Globus pallidus (tissue), 1 donor: ENCODE measurements around the gene TNP1.

Experiments
- DNase-seq: peaks from one replicate; pipeline ENCODE4 v3.0.0-alpha.2; 2015; ENCODE audit warnings: low spot score

The TNP1 gene, protein sequence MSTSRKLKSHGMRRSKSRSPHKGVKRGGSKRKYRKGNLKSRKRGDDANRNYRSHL

DNA sequence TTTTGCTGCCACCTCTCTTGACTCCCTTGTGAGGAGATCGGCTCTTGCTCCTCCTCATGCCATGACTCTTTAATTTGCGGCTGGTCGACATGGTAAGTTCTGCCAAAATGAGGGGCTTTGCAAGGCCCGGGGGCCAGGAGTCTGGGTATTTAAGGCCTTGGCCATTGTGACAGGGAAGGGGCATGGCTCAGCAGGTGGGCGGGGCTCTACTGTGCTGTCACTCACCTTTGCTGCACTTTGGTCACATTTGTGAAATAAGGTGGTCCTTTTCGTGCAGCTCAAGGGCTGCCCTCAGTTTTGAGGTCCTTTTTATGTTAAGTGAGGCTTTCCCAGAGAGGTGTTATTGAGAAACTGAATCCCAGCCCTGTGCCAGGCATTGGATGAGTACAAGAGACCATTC lies at the start of gene TNP1:
TSS of gene TNP1 (minus strand) at position 121 of the 400 bp plus-strand sequence. CDS start at position 91, 30 bp downstream.
- DNase-seq = no peak

DNA sequence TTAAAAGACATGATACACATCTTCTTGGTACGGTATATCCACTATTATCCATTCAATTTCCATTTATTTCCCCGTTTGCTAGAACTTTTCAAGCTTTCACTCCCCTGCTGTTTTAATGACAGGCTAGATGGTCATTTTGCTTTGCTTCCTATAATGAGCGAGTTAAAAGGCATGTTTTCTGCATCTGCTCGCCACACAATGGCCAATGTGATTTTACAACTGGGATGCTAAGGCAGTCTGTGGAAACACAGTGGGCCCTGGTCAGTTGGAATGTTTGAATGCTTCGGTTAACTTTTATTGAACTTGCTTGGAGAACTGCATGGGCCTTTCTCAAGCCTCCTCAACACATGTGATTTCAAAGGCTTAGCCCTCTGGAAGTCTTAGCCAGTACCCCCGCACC lies 48.4 kb upstream of the TNP1 start:
- no peak for DNase-seq

DNA sequence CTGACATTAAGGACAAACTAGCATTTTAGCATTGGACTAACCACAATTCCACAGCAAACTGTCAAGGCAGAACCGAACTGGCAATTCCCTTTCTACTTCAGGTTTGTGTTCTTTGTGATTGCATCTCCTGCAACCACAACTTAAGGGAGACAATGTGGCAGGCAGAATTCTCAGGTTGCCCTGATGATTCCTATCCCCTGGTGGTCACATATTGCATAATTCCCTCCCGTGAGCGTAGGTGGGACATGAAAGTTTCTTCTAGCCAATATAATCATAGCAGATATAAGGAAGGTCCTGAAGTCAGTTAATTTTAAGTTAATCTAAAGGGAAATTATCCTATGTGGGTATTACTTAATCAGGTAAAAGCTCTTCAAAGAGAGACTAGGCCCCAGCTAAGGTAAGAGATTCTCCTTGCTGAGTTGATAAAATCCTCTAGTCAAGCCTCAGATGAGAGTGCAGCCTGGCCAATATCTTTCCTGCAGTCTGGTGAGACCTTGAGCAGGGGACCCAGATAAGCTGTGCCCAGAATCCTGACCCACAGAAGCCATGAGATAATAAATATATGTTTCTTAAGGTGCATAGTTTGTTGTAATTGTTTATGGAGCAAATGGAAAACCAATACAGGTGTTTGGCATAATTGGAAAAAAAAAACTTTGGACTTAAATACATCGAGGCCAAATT lies 45.9 kb upstream of the TNP1 start:
- DNase-seq = no peak

DNA sequence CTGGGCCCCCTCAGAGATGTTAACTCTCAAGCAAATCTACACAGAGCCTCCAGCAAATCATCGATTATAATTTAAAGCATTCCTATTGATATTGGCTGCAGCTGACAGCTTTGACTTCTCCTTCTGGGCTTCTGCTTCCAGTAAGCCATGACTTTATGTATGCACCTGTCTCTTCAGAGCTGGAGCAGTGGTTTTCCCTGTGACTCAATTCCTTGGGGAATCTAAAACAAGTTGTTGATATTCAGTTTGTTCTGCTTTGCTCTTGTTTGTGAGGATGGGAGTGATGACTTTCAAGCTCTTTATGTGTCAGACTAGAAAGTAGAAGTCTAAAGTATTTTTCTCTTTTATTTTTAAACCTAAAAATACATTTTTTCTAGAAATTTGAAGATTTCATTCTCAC lies 45.1 kb upstream of the TNP1 start:
- no peak for DNase-seq

DNA sequence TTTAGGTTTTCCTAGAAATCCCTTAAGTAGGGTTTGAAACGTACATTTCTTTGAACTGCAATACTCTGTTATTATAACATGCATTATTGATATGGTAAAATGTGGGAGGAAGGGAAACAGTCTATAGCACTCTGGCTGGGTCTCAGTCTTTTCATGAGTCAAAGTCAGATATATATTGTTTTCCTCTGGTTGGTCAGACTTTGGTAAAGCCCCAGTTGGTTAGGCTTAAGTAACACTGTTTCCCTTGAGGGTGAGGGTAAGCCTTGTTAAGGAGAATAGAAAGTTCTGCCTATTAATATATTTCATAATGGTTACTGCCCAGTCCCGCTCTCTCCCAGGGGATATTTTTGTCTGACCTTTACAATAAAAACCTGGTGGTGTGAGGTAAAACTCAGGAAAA lies 44.7 kb upstream of the TNP1 start:
- no peak for DNase-seq

DNA sequence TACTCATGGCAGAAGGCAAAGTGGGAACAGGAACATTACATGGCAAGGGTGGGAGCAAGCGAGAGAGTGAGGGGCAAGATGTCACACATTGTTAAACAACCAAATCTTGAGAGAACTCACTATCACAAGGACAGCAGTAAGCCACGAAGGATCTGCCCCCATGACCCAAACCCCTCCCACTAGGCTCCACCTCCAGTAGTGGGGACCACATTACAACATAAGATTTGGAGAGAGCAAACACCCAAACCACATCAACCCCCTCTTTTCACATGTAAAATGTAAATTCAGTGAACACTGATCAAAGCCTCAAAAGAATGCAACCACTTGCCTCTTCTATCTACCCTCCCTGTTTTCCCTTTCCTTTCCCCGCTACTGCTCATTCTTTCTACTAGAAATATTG lies 43.6 kb upstream of the TNP1 start:
- no peak for DNase-seq

DNA sequence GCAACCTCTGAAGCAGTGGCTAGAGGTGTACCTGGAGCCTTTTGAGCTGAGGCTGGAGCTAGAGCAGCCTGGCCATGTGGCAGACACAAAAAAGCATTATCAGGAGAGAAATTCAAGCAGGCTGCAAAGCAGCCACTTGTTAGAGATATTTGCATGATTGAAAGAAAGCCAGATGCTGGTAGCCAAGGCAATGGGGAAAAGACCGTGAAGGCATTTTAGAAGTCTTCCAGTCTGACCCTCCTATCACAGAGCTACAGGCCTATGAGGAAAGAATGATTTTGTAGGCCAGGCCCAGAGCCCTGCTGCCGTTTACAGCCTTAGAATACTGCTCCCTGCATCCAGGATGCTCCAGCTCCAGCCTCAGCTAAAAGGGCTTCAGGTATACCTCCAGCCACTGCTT lies 41.4 kb upstream of the TNP1 start:
- DNase-seq = no peak

DNA sequence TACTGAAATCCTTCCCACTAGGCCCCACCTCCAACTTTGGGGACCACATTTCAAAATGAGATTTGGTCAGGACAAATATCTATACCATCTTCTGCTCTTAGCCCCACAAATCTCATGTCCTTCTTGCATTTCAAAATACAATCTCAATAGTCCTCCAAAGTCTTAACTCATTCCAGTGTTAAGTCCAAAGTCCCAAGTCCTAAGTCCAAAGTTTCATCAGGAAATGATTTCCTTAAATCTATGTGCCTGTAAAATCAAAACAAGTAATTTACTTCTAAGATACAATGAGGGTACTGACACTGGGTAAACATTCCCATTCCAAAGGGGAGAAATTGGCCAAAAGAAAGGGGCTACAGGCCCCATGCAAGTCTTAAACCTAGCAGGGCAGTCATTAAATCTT lies 40.5 kb upstream of the TNP1 start:
- DNase-seq = no peak

DNA sequence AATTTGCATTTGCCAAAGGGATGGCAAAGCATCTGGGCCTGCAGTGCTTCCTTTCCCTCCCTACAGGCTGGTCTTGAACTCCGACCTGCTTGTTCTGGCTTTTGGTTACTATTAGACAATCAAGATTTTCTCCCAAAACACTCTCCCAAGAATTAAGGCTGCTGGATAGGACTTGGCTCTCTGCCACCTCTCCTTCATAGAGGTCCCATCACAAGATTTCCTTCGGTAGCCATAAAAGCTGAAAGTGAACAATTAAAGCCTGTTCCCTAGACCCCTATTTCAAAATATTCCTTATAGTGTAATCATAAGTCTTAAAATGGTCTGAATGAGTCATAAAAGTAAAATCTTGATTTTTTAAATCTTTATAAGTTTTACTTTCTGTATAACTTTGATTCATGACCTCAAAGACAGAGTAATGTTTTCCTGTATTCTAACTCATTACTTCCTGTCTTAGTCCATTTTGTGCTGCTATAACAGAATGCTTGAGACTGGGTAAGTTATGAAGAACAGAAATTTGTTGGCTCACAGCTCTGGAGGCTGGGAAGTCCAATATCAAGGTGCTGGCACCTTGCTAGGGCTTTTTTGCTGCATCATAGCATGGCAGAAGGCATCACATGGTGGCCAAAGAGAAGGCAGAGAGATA lies 37.8 kb upstream of the TNP1 start:
- no peak for DNase-seq

DNA sequence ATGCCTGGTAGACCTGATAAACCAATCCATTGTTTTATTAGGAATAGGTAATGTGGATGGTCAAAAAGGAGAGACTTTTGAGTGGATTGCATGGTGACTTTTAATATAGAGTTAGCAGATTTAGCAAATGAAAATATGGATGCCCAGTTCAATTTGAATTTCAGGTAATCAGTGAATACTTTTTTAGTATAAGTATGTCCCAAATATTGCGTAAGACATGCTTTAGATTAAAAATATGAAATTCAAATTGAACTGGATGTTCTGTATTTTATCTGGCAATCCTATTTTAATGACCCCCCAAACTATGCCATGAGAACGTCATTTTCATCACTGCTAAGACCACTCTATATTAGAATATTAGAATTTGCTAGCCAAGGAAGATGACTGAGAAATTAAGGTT lies 30.3 kb upstream of the TNP1 start:
- no peak for DNase-seq

DNA sequence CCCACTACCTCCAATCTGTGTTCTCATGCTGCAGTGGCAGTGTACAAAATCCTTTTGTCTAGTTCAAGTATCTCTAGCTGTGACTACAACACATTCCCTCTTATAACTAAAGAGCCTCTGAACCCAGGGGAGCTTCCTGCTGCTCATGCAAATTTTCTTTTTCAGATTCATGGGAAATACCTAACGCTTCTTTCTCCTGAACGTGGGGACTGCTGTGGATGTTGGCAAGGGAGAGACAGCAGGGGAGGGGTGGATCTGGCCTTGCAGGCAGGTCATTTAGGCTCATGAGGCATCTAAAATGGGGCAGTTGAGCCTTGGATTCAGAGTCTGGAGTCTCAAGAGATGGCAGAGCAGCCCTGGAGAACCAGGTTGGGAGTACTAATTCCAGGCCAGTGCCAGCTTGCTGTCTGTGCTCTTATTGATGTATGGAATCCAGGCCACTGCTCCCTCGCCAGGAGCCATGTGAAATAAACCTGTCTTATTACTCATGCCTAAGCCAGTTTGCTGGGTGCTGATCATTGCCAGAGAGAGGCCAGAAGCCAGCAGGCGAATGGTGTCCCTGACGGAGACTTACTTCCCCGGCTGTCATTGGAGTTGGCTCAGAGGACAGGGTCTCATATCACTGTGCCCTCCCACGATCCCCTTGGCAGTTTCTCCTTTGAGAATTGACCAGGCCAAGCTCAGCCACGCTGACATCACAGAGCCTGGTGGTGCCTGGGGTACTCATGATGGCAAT lies 29.2 kb upstream of the TNP1 start:
- DNase-seq = no peak

DNA sequence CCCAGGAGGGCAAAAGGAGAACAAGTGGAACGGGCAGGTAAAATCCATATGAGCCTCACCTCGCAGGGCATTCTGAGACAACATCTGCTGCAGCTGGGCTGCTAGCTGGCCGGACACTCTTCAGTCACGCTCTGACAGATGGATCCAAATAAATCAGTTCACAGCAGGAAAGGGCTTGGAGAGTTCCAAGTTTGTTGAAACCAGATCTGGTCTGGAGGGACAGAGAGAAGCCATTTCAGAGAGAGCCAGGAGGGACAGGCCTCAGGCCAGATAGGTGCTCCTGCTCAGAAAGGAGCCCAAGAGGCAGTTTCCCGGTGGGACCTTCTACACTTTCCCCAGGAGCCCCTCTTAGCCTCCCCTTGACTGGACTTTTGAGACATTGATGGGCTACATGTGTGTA lies 28.2 kb upstream of the TNP1 start:
- no peak for DNase-seq

DNA sequence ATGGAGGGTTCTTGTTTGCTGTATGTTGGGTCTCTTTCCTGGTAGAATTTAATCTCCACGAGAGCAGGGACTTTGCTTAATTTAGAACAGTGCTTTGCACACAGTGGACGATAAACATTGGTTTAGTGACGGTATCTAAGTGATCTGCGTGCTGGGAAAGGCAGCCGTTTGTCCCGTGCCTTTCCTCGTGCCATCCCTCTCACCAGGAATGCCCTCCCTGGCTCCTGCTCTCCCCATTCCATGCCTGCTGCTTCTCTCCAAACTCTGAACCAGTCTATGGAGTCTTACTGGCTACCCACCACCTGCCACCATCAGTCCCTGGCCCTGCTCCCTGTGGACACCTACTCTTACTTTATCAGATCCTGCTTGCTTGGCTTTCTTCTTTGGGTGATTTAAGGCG lies 27.3 kb upstream of the TNP1 start:
- DNase-seq = no peak

DNA sequence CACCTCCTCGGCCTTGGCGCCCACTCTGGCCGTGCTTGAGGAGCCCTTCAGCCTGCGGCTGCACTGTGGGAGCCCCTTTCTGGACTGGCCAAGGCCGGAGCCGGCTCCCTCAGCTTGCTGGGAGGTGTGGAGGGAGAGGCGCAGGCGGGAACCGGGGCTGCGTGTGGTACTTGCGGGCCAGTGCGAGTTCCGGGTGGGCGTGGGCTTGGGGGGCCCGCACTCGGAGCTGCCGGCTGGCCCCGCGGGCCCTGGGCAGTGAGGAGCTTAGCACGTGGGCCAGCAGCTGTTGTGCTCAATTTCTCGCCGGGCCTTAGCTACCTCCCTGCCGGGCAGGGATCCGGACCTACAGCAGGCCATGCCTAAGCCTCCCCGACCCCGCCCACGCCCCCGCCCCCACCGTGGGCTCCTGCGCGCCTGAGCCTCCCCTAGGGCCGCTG lies 25.3 kb upstream of the TNP1 start:
- no peak for DNase-seq

DNA sequence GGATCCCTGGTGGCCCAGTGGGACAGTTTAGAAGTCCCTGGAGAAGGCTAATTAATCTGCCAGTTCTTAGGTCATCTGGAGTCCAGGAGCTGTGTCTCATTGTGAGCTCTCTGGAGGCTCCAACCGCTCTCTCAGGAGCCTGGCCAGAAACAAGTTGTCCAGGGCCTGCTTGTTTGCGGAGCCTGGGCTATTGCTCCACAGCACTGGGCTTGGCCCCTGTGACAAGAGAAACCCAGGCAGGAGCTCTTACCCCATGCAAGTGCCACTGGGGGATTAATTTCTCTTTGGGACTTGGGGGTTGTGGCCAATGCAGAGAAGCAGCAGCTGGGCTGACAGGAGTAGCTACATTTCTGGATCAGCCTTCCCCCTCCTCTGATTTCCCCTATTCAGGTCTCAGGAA lies 24.5 kb upstream of the TNP1 start:
- DNase-seq = no peak

DNA sequence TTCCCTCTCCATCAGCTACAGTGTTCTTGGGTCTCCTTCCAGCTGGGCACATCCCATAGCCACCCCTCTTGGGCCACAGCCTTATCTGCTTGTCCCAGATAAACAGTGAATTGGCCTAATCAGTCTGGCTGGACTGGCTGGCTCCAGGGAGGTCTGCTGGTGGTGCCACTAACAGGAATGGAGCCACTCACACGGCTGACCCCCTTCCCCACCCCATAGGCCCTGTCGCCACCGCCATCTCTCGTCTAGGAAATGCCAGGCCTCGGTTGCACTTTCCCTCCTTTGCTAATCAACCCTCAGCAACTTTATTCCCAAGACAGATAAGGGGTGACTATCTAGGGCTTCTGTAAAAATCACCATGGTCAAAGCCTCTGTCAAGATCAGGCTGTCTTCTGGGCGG lies 23.0 kb upstream of the TNP1 start:
- no peak for DNase-seq

DNA sequence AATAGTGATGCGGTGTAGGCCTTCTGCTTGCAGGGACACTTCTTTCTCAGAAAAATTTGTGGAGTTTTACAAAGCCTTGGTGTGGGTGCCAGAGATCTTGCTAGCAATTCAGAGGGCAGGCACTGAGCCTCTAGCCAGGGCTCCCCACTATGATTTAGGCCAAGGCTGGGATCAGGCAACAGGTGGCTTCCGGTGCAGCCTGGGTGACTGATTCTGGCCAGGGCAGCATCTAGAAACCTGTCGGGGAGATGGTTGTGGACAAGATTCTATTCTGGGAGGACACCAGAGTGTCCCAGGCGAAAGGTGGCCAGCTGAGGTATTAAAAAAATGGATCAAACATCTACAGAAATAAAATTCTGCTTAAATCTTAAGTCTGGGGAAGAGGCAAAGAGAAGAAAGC lies 21.5 kb upstream of the TNP1 start:
- DNase-seq = no peak

DNA sequence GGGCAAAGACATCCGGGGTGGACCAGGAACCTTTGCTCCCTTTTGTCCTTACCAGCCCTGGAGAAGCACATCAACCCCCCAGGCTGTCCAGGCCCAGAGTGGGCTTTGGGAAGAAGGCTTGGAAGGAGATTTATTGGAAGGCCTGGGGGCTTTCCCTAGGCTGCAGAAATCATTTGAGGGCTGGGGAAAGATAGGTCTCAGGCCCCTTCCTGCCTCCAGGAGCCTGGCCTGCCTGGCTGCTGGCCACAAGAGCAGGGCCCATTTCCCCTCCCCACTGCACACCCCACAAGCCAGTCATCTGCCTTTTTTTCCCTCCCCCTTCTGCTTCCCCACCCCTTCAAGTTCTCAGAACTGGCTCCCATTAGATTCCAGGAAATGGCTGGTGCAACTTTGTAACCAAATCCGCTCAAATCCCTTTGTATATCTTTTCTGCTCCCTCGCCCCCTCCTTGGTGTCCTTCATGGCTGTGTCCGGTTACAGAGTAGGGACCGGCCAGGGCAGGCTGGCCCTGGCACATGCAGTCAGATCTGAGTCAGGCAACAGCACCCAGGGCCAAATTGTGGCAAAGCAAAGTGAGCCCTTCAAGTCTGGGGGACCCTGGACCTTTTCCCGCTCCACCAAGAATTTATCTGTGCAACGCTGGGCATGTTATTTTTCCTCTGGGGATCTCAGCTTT lies 20.8 kb upstream of the TNP1 start:
- DNase-seq = no peak

DNA sequence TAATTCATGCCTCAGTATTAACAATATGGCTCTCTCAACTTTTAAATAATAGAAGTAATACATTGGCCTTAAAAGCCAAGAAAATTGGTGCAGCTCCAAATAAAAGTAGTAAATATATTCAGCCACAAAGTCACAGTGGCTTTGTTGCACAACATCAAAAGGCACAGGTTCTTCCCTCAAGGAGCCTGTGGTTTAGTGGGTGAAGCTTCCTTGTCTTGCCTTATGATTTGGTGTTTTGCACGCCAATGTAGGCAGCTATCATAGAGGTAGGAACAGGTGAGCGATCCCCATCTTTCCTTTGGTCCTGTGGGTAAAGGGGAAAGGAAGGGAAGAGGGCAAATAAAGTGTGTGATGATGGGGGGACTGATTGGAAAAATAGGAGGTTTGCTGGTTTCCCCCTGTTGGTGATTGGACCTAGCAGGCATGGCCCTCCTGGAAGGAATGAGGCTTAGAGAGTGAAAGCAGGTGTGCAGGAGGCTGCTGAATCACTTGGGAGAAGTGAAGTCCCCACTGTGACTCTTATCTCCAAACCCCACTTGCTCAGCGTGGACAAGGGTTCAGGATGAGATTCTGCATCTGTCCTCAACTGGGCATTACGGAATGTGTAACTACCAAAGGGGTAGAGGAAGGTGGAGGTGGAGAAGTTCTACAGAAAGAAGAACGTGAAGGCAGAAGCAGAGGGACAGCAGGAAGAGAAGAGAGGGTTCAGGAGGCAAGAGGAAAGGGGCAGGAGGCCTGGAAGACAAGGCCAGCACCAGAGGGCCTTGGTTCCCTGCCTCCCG lies 20.1 kb upstream of the TNP1 start:
- DNase-seq = no peak

DNA sequence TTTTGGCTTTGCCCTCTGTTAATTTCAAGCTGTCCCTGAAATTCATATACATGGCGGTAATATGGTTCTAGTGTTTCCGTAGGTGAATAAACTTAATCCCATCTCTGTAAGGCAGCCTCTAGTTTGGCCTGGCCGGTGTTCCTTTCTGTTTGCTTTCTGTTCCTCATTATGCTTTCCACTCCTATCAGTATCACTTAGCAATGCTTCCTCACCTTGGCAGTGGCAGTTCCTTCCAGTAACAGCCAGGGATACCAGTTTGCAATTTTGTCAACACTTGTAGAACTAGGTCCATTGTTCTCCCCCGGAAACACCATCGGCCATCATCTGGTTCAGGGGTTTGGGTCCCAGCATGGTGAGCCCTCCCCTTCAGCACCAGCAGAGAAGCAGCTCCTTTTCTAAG lies 18.2 kb upstream of the TNP1 start:
- no peak for DNase-seq

DNA sequence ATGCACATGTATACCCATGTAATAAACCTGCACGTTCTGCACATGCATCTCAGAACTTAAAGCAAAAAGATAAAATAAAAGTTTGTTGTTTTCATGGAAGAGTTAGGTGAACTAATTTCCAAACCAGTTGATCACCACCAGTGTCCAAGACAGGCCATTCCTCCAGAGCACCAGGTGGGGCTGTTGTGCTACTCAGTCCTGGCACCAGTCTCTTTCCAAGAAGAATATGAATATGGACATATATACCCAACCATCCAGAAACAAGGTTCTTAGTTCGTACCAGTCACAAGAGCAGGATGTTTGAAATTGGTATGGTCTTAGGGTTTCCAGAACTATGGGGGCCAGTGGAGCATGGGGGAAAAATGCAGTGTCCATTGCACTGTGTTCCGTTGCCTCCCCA lies 17.2 kb upstream of the TNP1 start:
- no peak for DNase-seq

DNA sequence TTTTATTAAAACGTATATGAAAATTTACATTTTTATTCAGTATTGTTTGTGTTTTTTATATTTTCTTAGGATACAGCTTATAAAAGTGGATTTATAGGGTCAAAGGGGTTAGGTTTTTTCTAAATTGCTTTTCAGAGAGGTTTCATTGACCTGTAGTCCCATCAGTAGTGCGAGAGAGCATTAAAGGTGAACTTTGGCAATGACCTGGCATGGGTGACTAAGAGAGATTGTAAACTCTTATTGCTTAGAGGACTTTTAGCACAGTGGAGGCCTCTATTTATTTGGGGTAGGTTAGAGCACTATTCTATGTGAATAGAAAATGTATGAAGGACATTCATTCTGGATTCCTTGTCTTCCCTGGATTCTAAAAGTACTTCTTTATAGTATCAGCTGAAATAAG lies 16.0 kb upstream of the TNP1 start:
- no peak for DNase-seq
